ENCODE results near the gene LCE3C.

- TF ChIP-seq CTCF (IDR thresholded peaks at IDR 0.05) (no peak), POLR2A (IDR thresholded peaks at IDR 0.05) (no peak), POLR2AphosphoS5 (IDR thresholded peaks at IDR 0.05) (no peak), EP300 (IDR thresholded peaks at IDR 0.05) (no peak)
Observed at GRCh38 chr1:152640351-152640750, 40.3 kb downstream of the LCE3C start.
